ACHN (cell line): ENCODE data around the gene PHYKPL.
"Not testable (repeated sequence)": the region's sequence is repeated elsewhere in the genome, so short reads cannot be mapped to it uniquely, and the experiment has no call there.

ENCODE experiments used
- DNase-seq: peaks from one replicate; pipeline ENCODE4 v3.0.0-alpha.2; 2015
- in situ Hi-C: cut with HindIII; loops from 2 replicates; pipeline ENCODE4 v1.10.0; 2017; ENCODE audit warnings: low sequenced_read_pairs, low pct_ligation_motif_present, low pct_unique_long_range_greater_than_20kb

The PHYKPL gene

DNA sequence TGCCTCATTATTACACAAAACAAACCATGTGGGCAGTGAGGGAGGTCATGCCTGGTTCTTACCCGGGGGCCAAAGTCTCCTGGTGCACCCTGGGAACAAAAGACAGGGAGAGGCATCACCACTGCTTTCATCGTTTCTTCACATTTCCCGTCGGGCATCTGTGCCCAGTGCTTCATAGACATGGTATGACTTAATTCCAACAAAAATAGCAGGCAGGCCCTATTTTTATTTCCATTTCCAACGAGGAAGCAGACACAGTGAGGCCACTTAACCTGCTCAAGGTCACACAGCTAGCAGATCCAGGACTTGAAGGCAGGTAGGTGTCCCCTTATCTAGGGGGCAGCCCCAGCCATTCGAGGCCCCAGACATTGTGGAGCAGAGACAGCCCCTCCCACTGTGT is 34.6 kb upstream of the PHYKPL start:
- DNase-seq = no peak
- in situ Hi-C loops = no loop called here

DNA sequence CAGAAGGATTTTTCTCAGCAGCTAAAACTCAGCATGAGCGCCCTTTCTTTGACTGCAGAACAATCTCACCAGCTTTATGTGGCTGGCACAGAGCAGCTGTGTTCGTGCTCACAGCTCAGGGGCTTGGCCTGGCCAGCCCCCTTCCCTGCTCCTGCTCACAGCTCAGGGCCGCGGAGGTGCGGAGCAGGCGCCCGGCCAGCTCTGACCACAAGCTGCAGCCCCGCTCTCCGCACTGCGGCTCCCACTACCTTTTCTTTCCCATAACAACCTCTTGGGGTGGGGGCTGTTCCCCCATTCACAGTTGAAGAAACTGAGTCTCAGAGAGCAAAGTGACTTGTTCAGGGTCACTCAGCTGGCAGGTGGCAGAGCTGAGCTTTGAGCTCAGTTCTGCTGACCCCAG is 34.0 kb upstream of the PHYKPL start:
- in situ Hi-C loops = no loop called here
- DNase-seq = no peak

DNA sequence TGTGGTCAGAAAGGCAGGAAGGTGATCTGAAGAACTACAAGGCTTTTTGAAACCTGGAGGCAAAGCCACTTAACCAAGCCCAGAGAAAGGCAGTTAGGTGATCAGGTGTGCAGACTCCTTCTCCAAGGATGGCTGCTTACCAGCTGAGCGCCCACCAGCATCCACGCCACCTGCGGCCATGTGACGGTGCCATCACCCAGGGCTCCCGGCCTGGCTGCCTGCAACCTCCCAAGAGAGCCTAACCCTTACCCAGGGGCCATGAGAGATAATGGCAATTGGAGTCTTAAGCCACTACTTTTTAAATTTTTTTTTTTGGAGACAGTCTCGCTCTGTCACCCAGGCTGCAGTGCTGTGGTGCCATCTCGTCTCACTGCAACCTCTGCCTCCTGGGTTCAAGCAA is 33.1 kb upstream of the PHYKPL start:
- DNase-seq = no peak
- in situ Hi-C loops = no loop called here

DNA sequence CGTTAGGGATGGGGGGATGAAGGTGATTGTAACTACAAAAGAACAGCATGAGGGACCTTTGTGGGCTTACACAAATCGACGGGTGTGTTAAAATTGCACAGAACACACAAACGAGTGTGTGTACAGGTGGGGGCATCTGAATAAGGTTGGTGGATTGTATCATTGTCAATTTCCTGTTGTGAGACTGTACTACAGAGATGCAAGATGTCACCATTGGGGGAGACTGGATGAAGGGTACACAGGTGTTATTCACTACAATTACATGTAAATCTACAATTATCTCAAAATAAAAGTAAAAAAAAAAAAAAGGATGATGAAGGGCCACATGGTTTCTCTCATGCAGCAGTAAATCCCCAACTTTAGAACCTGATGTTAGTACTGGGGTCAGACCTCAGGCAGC is 31.4 kb upstream of the PHYKPL start:
- in situ Hi-C loops = no loop called here
- no peak for DNase-seq

DNA sequence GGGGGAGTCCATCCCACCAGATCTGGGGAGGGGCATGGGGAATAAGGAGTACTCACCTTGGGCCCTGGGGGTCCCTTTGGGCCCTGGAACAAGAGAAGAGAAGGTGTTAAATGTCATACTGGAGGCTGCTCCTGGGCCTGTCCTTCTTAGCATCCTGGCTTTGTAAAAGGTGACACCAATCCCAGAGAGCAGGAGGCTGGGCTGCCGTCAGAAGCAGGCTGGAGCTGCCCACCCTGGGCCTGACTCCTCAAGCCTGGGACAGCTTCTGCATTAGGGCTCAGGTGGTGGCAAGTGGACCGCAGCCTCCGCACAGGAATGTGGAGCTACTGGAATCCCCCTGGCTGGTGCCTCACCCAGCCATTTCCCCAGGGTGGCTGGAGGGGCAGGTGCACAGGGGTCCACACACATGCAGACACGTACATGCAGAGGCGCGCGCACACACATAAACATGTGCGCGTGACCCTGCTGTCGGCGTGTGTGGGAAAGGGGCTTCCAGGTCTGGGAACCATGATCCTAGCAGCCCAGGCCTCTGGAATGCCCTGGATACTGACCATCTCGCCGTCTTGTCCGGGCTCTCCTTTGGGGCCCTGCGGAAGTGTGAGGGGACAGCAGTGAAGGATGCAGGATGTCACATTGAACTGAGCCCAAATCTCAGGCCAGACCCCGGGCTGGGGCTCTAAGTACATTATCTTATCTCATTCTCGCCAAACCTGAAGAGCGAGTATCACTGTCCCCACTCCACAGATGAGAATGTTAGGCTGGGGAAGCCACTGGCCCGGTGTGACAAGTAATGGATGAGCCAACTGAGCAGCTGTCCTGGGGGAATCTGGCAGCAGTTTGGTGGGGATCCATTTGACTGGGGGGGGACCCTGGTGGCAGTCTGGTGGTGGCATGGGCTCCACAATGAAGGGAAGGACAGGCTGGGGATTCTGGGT is 29.3 kb upstream of the PHYKPL start:
- DNase-seq = no peak
- in situ Hi-C loops = no loop called here

DNA sequence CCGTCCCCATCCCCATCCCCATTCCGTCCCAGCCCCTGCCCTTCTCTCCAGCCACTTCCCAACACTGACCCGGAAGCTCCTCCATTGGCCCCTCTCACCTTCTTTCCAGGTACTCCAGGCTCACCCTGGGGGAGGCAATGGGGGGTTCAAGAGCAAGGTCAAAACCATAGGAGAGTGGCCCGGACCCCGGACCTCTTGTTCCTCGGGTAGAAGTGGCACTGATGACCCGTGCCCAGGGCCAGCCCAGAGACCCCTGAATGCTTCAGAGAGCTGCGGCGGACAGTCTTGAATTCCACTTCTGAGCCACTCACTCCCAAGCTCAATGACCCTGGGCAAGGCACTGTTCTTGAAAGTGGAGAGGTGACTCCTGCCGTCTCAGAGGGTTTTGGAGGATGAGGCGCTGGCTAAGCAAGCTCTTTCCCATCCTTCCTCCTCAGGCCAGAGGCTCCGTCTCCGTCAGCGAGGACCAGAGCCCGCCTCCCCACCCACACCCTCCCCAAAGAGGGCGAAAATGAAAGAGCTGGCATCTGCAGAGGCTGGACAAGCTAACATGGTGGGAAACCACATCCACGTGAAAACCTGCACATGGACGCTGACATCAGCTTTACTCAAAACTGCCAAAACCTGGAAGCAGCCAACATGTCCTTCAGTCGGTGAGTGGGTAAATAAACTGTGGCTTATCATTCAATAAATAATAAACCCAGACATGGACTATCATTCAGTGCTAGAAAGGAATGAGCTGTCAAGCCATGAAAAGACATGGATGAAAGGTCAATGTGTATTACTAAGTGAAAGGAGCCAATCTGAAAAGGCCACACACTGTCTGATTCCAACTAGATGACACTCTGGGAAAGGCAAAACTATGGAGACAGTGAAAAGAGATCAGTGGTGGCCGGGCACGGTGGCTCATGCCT is 27.3 kb upstream of the PHYKPL start:
- in situ Hi-C loops = no loop called here
- no peak for DNase-seq

DNA sequence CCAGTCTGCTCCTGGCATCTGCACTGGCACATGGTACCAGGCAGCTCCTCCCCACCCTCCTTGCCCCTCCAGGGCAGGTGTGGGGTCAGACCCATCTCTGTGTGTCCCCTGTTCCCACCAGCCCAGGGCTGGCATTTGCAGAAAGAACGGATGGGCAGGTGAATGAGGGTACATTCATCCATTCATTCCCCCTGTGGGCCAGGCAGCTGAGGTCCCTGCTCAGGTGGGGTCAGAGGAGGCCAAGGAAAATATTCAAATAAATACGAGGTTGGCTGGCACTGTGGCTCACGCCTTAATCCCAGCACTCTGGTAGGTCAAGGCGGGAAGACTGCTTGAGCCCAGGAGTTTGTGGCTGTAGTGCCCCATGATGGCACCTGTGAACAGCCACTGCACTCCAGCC is 25.0 kb upstream of the PHYKPL start:
- in situ Hi-C loops = no loop called here

DNA sequence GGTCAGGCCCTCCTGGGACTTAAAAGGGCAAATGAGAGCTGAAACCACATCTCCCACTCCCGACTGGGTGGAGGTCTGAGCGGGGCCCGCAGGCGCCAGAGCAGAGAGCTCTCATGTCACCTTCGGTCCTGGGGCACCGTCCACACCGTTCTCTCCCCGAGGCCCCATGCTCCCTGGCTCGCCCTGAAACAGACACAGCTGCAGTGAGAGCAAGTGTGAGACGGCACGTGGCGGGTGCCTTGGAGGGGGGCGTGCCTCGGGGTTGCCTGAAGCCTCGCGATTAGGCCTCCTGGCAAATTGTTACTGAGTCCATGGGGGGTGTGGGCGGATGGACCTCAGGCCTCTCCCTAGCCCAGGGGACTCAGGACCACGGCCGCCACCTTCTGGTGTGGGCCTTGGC is 24.1 kb upstream of the PHYKPL start:
- in situ Hi-C loops = no loop called here
- no peak for DNase-seq

More for the DNA sequence above, 25.0 kb upstream of the PHYKPL start:
- no peak for DNase-seq

DNA sequence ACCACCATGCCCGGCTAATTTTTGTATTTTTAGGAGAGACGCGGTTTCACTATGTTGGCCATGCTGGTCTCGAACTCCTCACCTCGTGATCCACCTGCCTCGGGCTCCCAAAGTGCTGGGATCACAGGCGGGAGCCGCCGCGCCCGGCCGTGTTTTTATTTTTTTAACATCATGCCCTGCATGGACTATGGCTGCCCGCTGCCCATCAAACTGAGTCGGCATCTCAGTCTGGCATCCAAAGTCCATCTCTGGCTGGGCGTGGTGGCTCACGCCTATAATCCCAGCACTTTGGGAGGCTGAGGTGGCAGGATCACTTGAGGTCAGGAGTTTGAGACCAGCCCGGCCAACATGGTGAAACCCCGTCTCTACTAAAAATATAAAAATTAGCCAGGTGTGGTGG is 21.0 kb upstream of the PHYKPL start:
- in situ Hi-C loops, DNase-seq: not testable (repeated sequence)

DNA sequence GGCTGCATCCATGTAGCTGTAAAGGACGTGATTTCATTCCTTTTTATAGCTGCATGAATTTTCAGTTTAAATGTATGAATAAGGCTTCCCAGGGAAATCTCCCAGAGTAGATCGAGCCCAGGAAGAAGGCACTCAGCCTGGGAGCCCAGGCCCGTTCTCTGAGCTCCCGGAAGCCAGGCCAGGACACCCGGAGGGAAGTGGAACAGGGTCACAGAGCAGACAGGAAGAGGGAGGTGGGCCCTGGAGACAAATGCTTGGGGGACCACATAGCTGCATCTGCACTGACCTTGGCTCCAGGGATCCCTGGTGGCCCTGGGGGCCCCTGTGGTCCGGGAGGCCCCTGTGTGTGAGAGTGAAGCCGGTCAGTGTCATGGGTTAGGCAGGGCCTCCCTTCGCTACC is 19.7 kb upstream of the PHYKPL start:
- no peak for DNase-seq
- in situ Hi-C loops = no loop called here

DNA sequence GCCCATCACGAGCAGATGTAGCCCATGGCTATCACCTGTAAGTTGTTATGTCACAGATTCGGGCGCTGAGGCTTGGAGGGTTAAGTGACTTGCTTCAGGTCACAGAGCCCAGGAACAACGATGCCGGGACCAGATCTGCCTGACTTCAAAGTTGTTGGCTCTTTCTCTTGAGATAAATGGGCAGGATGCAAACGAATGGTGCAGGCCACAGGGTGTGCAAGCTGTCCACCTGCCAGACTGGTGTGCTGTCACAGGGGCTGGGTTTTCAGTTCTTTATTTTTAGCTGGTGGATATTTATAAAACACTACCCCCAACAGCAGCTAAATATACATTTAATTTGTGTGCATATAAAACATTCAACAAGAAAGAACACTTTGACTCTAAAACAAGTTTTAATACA is 17.7 kb upstream of the PHYKPL start:
- in situ Hi-C loops = no loop called here
- DNase-seq = no peak

DNA sequence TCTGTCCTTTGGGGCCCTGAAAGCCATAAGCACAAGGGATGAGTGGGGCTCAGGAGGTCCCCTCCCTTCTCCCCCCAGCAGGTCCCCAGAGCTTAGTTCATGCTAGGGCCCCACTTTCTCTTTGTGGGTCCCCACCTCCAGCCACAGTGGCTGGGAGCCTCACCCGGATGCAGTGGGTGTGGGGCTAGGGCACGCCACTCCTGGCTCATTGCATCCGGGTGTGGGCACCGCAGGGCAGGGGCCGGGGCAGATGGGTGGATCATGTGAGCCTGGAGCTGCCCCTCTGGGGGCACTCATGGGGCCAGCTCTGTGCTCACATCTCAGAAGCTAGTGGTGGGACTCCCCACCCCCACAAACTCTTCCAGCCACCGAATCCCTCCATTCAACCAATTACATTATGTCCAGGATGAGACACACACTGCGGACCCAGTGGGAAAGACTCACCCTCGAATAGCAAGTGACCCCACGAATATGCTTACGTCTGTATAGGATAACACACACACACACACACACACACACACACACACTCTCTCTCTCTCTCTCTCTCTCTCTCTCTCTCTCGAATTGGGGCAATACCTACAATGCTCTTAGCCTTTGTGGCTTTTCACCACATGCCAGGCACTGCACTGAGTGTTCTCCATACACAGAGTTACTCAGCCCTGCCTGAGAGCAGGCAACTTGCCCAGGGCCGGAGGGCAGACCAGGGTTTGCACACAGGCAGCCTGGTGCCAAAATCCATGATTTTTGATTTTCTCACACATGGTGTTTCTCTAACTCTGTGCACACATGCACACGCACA is 16.8 kb upstream of the PHYKPL start:
- DNase-seq = no peak
- in situ Hi-C loops = no loop called here

DNA sequence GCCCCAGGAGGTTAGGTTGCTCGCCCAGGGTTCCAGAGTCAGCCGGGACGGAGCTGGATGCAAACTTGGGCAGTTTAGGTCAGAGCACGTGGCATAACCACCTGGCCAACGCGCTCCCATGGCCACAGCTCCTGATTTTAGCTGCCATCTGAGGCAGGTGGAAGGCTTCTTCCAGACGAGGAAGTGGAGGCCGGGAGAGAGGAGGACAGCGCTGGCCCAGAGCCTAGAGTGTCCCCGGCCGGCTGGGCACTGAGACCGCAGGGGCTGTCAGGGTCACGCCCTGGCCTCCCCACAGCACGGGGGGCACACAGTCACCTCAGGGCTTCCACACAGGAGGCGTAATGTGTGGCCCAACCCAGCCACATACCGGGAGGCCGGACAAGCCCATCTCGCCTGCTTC is 16.1 kb upstream of the PHYKPL start:
- DNase-seq = no peak
- in situ Hi-C loops = no loop called here

DNA sequence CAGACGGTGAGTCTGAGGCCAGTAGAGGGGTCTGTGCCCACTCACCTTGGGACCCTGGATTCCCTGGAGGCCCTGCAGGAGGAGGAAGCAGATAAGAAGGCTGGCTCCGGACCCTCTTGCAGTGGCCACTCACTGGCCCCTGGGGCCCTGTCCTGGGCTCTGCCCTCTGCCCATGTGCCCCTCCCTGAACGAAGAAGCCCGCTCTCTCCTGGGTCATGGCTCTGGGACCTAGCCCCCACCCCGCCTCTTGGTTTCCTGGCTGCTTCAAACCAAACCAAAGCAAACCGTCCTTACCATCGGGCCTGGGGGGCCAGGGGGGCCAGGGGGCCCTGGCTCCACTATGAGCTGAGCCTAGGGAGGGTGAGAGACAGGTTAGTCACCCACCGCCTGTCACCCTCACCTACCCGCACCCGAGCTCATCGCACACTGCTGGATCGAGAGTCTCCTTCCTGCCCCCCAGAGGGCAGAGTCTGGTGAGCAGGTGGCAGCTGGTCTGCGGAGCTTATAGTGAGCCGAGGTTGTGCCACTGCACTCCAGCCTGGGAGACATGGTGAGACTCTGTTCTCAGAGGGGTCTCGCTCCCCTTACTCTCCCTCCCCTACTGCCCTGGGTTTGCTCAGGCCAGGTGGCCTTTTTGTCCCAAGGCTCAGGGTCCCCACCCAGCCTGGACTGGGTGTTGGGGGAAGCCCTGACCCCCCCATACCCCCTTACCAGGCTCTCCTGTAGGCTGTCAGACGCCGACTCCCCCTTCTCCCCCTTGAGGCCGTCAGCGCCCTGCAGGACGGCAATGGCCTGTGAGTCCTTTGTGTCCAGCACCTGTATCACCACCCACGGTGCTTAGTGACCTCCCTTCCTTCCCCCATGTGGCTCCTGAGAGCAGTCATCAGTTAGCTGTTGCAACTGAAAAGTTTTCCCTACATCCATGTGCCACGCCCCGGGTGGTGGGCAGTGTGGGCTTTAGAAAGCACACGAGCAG is 15.2 kb upstream of the PHYKPL start:
- in situ Hi-C loops = no loop called here
- DNase-seq = no peak

DNA sequence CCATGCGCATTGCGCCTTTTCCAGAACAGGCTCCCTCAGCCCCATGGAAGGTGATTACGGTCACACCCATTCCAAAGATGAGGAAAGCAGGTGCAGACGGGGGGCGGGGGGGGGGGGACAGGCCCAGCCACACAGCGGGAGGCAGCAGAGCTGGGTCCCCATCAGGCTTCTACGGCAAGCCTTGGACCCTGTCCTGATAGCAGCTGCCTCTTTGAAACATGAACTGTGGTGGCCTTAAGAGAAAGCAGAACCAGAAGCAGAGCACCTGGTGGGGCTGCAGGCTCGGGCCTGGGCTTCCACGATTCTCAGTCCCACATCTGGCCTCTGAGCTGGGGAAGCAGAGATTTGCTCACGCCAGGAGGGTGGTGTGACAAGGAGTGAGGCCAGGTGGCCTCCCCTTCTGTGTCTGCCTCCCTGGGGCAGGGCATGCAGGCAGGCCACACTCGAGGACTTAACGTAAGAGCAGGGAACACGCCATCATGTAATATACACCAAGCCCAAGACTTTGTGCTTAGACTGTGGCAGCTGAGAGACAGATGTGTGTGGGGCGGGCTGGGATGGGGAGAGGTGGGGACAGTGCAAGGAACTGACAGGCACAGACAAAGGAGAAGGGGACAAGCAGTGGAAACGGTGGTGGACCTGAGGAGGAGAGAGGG is 14.2 kb upstream of the PHYKPL start:
- in situ Hi-C loops = no loop called here
- no peak for DNase-seq

DNA sequence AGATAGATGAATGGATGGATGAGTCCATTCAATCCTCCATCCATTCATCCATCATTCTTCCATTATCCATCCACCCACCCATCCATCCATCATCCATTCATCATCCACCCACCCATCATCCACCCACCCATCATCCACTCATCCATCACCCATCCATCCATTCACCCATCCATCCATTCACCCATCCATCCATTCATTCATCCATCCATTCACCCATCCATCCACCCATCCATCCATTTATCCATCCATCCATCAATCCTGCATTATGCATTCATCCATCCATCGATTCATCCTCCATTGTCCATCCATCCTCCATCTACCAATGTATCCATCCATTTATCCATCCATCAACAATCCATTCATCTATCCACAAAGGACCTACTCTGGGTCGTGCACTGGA is 12.8 kb upstream of the PHYKPL start:
- DNase-seq = no peak
- in situ Hi-C loops = no loop called here

DNA sequence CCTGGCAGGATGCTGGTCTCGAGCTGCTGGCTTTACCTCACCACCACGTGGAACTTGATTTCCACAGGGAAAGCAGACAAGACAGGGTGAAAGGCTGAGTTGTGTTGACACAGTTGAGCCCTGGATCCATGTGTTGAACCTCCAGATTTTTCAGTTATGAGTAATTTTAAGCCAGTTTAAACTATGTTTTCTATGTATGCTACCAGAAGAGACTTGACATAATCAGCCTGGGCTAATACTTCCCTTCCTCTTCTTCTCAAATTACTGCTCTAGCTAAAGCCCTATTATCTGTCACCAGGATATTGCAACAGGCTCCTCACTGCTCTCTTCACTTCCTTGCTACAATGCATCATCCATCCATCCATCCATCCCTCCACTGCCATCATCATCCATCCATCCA is 12.0 kb upstream of the PHYKPL start:
- in situ Hi-C loops = no loop called here

More for the DNA sequence above, 12.0 kb upstream of the PHYKPL start:
- no peak for DNase-seq
